HepG2 (cell line): ENCODE data around the gene CLDN7. TPM values are rescaled to one million over a fixed set of nuclear protein-coding genes. Genes with fewer than 3 reads are reported as not detected.
A peak's percentile ranks its signal among the peaks of the same experiment; 100 is the strongest.

Experiments
- ADNP ChIP-seq: sonication (generic); formaldehyde crosslinking; IDR thresholded peaks from 2 replicates; pipeline ENCODE4 v1.4.0; 2020; ENCODE audit warnings: missing genetic modification reagents
- ATF7-NPFF ChIP-seq: sonication (generic); formaldehyde crosslinking; IDR thresholded peaks from 2 replicates; pipeline ENCODE4 v1.8.1; 2023; ENCODE audit warnings: mild to moderate bottlenecking, low read depth, missing genetic modification reagents, moderate library complexity
- EED ChIP-seq: sonication (generic); formaldehyde crosslinking; IDR thresholded peaks from 2 replicates; pipeline ENCODE4 v1.5.0; 2020; ENCODE audit warnings: mild to moderate bottlenecking, missing genetic modification reagents
- ERF ChIP-seq: IDR thresholded peaks from 2 replicates; pipeline ENCODE4 v1.6.1; 2018; ENCODE audit warnings: missing biosample characterization, missing genetic modification reagents
- FOXJ3 ChIP-seq: sonication (generic); formaldehyde crosslinking; IDR thresholded peaks from 2 replicates; pipeline ENCODE4 v1.4.0; 2020; ENCODE audit warnings: missing genetic modification reagents, mild to moderate bottlenecking, borderline replicate concordance
- KLF9 ChIP-seq: IDR thresholded peaks from 2 replicates; pipeline ENCODE4 v1.6.1; 2016; ENCODE audit warnings: low read depth
- MTF2 ChIP-seq: sonication (generic); formaldehyde crosslinking; IDR thresholded peaks from 2 replicates; pipeline ENCODE4 v1.5.0; 2020; ENCODE audit warnings: missing genetic modification reagents, borderline replicate concordance
- NFE2L2 ChIP-seq: fragments of 150-350 bp; IDR thresholded peaks from 2 replicates; pipeline ENCODE4 v1.6.1; 2014; ENCODE audit warnings: low read length
- PAWR ChIP-seq: sonication (generic); formaldehyde crosslinking; IDR thresholded peaks from 2 replicates; pipeline ENCODE4 v1.4.0; 2020; ENCODE audit warnings: missing genetic modification reagents, mild to moderate bottlenecking, borderline replicate concordance
- RFX5 ChIP-seq: IDR thresholded peaks from 2 replicates; pipeline ENCODE4 v1.6.1; 2011; ENCODE audit warnings: low read depth, low read length, improper control_type of control experiment
- RXRB ChIP-seq: IDR thresholded peaks from 2 replicates; pipeline ENCODE4 v1.6.1; 2016; ENCODE audit warnings: borderline replicate concordance, missing genetic modification reagents, missing compliant biosample characterization
- SYNCRIP ChIP-seq: fragments of 200-400 bp; formaldehyde crosslinking; IDR thresholded peaks from 2 replicates; pipeline ENCODE4 v1.6.1; 2018; ENCODE audit warnings: mild to moderate bottlenecking, low read depth, low read length; ENCODE audit not compliant: insufficient read depth
- TOPORS ChIP-seq: sonication (generic); formaldehyde crosslinking; IDR thresholded peaks from 2 replicates; pipeline ENCODE4 v1.8.0; 2023; ENCODE audit warnings: mild to moderate bottlenecking, missing genetic modification reagents
- U2AF1 ChIP-seq: fragments of 200-400 bp; formaldehyde crosslinking; optimal IDR thresholded peaks from 2 replicates; pipeline ENCODE3; 2017; ENCODE audit warnings: mild to moderate bottlenecking, low read depth, low read length
- ZBTB25 ChIP-seq: IDR thresholded peaks from 2 replicates; pipeline ENCODE4 v1.6.1; 2018; ENCODE audit warnings: missing genetic modification reagents
- ZKSCAN8 ChIP-seq: IDR thresholded peaks from 2 replicates; pipeline ENCODE4 v1.6.1; 2016; ENCODE audit warnings: borderline replicate concordance, missing genetic modification reagents, missing compliant biosample characterization
- ZNF10 ChIP-seq: sonication (generic); formaldehyde crosslinking; IDR thresholded peaks from 2 replicates; pipeline ENCODE4 v1.4.0; 2020; ENCODE audit warnings: mild to moderate bottlenecking, low read depth, missing genetic modification reagents, borderline replicate concordance
- ZNF382 ChIP-seq: sonication (generic); formaldehyde crosslinking; IDR thresholded peaks from 2 replicates; pipeline ENCODE4 v1.5.0; 2020; ENCODE audit warnings: missing genetic modification reagents, mild to moderate bottlenecking, borderline replicate concordance
- ZNF558 ChIP-seq: sonication (generic); formaldehyde crosslinking; IDR thresholded peaks from 2 replicates; pipeline ENCODE4 v1.9.0; 2022; ENCODE audit warnings: mild to moderate bottlenecking, missing genetic modification reagents, borderline replicate concordance
- ZNF746 ChIP-seq: sonication (generic); formaldehyde crosslinking; IDR thresholded peaks from 2 replicates; pipeline ENCODE4 v1.8.0; 2022; ENCODE audit warnings: mild to moderate bottlenecking, missing genetic modification reagents
- ZNF83 ChIP-seq: sonication (generic); formaldehyde crosslinking; IDR thresholded peaks from 2 replicates; pipeline ENCODE4 v1.4.0; 2020; ENCODE audit warnings: missing genetic modification reagents, mild to moderate bottlenecking, borderline replicate concordance
- ZNF850 ChIP-seq: sonication (generic); formaldehyde crosslinking; conservative IDR thresholded peaks from 2 replicates; pipeline ENCODE4 v1.9.0; 2021; ENCODE audit warnings: mild to moderate bottlenecking, missing genetic modification reagents
- polyA plus RNA-seq, 8 experiments: library from polyadenylated mRNA; depleted of rRNA in 3 of 8; stranded (reverse) in 7 of 8; unstranded in 1 of 8; fragments of >200 nt; fragmentation: Illumina TruSeq in 4 of 8; extraction: Trizol in 4 of 8; gene quantifications; 2 replicates each; pipeline versions ENCODE4 v1.2.1 to v1.2.3, GENCODE V29; 2011 to 2016; ENCODE audit warnings: low read depth in 4 of 8, missing spikeins in 1 of 8, mixed read lengths in 1 of 8; ENCODE audit not compliant: insufficient read depth in 1 of 8
- total RNA-seq, 5 experiments: library from RNA; depleted of rRNA; stranded (reverse); fragments of >200 nt; fragmentation: Illumina TruSeq; extraction: Trizol; gene quantifications; 2 replicates each; pipeline ENCODE4 v1.2.3, GENCODE V29; 2016; ENCODE audit warnings: low read depth in 1 of 5
- TF ChIP-seq, protein P1 (sequence below): sonication (generic); formaldehyde crosslinking; IDR thresholded peaks from 2 replicates; pipeline ENCODE4 v1.8.0; 2022; ENCODE audit warnings: mild to moderate bottlenecking, missing genetic modification reagents, moderate library complexity
- TF ChIP-seq, protein P2 (sequence below): sonication (generic); formaldehyde crosslinking; IDR thresholded peaks from 2 replicates; pipeline ENCODE4 v1.5.0; 2020; ENCODE audit warnings: missing genetic modification reagents, mild to moderate bottlenecking, borderline replicate concordance

CLDN7 gene
- total and polyA plus RNA-seq, 2 of the 13 experiments (the other 11 are each of a cell fraction or from before 2014, with no cell fraction given) = not detected

- peak; percentile 92 for TF ChIP-seq ZBTB25 (CRISPR knock-in tag)
- no peak for TF ChIP-seq MTF2
- no peak for TF ChIP-seq ZNF382 (CRISPR knock-in tag)
- TF ChIP-seq RXRB (CRISPR knock-in tag) = peak; percentile 77
- TF ChIP-seq SYNCRIP = no peak
- no peak for TF ChIP-seq ZNF558 (CRISPR knock-in tag)
- TF ChIP-seq, protein P1, sequence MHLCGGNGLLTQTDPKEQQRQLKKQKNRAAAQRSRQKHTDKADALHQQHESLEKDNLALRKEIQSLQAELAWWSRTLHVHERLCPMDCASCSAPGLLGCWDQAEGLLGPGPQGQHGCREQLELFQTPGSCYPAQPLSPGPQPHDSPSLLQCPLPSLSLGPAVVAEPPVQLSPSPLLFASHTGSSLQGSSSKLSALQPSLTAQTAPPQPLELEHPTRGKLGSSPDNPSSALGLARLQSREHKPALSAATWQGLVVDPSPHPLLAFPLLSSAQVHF (CRISPR knock-in tag) = no peak
- TF ChIP-seq NFE2L2 = 0 out of 2 replicates have a peak, but pooled peaks have one; percentile 8
- TF ChIP-seq ZKSCAN8 = peak; percentile 37
- 0 out of 2 replicates have a peak, but pooled peaks have one; percentile 9 for TF ChIP-seq FOXJ3 (CRISPR knock-in tag)
- TF ChIP-seq ERF (CRISPR knock-in tag) = no peak; the same call in 1 of the 2 replicates
- no peak; the same call in 1 of the 2 replicates for TF ChIP-seq RFX5
- TF ChIP-seq KLF9 (CRISPR knock-in tag) = no peak
- TF ChIP-seq ZNF850 (CRISPR knock-in tag) = no peak
- TF ChIP-seq, protein P2, sequence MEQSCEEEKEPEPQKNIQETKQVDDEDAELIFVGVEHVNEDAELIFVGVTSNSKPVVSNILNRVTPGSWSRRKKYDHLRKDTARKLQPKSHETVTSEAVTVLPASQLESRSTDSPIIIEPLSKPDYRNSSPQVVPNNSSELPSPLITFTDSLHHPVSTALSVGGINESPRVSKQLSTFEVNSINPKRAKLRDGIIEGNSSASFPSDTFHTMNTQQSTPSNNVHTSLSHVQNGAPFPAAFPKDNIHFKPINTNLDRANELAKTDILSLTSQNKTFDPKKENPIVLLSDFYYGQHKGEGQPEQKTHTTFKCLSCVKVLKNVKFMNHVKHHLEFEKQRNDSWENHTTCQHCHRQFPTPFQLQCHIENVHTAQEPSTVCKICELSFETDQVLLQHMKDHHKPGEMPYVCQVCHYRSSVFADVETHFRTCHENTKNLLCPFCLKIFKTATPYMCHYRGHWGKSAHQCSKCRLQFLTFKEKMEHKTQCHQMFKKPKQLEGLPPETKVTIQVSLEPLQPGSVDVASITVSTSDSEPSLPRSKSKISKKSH (CRISPR knock-in tag) = peak; percentile 82
- TF ChIP-seq ZNF10 = no peak
- peak; percentile 41; the same call in 1 of the 2 replicates for TF ChIP-seq EED
- no peak for TF ChIP-seq TOPORS
- peak; percentile 36; the same call in 1 of the 2 replicates for TF ChIP-seq ATF7-NPFF (CRISPR knock-in tag)
- TF ChIP-seq ADNP (CRISPR knock-in tag) = no peak
- no peak for TF ChIP-seq U2AF1
- TF ChIP-seq ZNF83 = no peak
- TF ChIP-seq ZNF746 = peak; percentile 87; the same call in 1 of the 2 replicates
- TF ChIP-seq PAWR (CRISPR knock-in tag) = no peak
These were observed 9.9 kb downstream of the CLDN7 start, which contains the start of gene ELP5 (continued) for GRCh38 chr17:7252176-7253043.
